A673 (cell line): ENCODE data around the gene COL4A2. TPM values are rescaled to one million over a fixed set of nuclear protein-coding genes. Genes with fewer than 3 reads are reported as not detected.

Experiments used
- BruUV-seq: library from RNA; stranded (reverse); fragments of 400-500 nt; replicated peaks from 2 replicates; lab custom pipeline; 2021; lab: Mats Ljungman, UMichigan
- CTCF ChIA-PET: fragments of 300-600 bp; sonication (Branson Sonifier 250); formaldehyde crosslinking; loops from one replicate; lab custom pipeline; 2022; ENCODE audit warnings: antibody characterized with exemption; lab: Charles Lee
- POLR2A ChIA-PET: fragments of 300-600 bp; sonication (Branson Sonifier 250); formaldehyde crosslinking; loops from one replicate; lab custom pipeline; 2022; ENCODE audit warnings: antibody characterized with exemption; ENCODE audit not compliant: low non-redundant PET; lab: Charles Lee
- DNase-seq: peaks from one replicate; pipeline ENCODE4 v3.0.0-alpha.2; 2015; ENCODE audit warnings: low spot score
- H3K27ac ChIP-seq: fragments of 200-600 bp; sonication (generic); 2 replicates; pipeline ENCODE4 v1.5.1; 2016; ENCODE audit warnings: mixed run types, low read depth, mild to moderate bottlenecking, mixed read lengths, antibody characterized with exemption, low read length; ENCODE audit not compliant: poor library complexity, severe bottlenecking
- H3K27me3 ChIP-seq: fragments of 200-600 bp; sonication (generic); replicated peaks from 2 replicates; pipeline ENCODE4 v1.6.1; 2017; ENCODE audit warnings: mixed run types, low read depth, mild to moderate bottlenecking, mixed read lengths, antibody characterized with exemption, low read length; ENCODE audit not compliant: insufficient read depth, poor library complexity
- H3K36me3 ChIP-seq: fragments of 200-600 bp; sonication (generic); 2 replicates; pipeline ENCODE4 v1.6.1; 2016; ENCODE audit warnings: mixed run types, mild to moderate bottlenecking, mixed read lengths, antibody characterized with exemption, low read length; ENCODE audit not compliant: insufficient read depth, poor library complexity, severe bottlenecking
- H3K4me1 ChIP-seq: fragments of 200-600 bp; sonication (generic); 2 replicates; pipeline ENCODE4 v1.6.1; 2017; ENCODE audit warnings: mixed run types, mild to moderate bottlenecking, mixed read lengths, antibody characterized with exemption, low read length; ENCODE audit not compliant: insufficient read depth, poor library complexity, severe bottlenecking
- H3K4me3 ChIP-seq: fragments of 200-600 bp; sonication (generic); 2 replicates; pipeline ENCODE4 v1.5.1; 2016; ENCODE audit warnings: low read depth, mixed run types, mild to moderate bottlenecking, mixed read lengths, low read length; ENCODE audit not compliant: poor library complexity, severe bottlenecking
- H3K9me3 ChIP-seq: fragments of 200-600 bp; sonication (generic); 2 replicates; pipeline ENCODE4 v1.6.1; 2016; ENCODE audit warnings: mixed run types, low read depth, mild to moderate bottlenecking, mixed read lengths, antibody characterized with exemption, low read length; ENCODE audit not compliant: poor library complexity, severe bottlenecking
- EZH2 ChIP-seq: fragments of 200-600 bp; sonication (generic); IDR thresholded peaks from 2 replicates; pipeline ENCODE4 v1.6.1; 2017; ENCODE audit warnings: borderline replicate concordance, low read depth, mild to moderate bottlenecking, mixed read lengths, antibody characterized with exemption, low read length; ENCODE audit not compliant: poor library complexity, severe bottlenecking
- intact Hi-C: fragments of 100-400 bp; cut with micrococcal nuclease; formaldehyde crosslinking; loops from one replicate; pipeline ENCODE4 v1.10.0; 2022; ENCODE audit not compliant: unreplicated experiment
- total RNA-seq: library from RNA; stranded (reverse); gene quantifications from 2 replicates; pipeline ENCODE4 v1.2.3, GENCODE V29; 2021
- TF ChIP-seq, protein P1 (sequence below): fragments of 300-800, 200-600 bp; sonication (generic); conservative IDR thresholded peaks from 2 replicates; pipeline ENCODE4 v1.5.1; 2017; ENCODE audit warnings: low read depth, mild to moderate bottlenecking, antibody characterized with exemption, low read length, moderate library complexity, mixed read lengths

The COL4A2 gene
- total RNA-seq, 1 experiment from 2014 or later: 184 TPM

DNA sequence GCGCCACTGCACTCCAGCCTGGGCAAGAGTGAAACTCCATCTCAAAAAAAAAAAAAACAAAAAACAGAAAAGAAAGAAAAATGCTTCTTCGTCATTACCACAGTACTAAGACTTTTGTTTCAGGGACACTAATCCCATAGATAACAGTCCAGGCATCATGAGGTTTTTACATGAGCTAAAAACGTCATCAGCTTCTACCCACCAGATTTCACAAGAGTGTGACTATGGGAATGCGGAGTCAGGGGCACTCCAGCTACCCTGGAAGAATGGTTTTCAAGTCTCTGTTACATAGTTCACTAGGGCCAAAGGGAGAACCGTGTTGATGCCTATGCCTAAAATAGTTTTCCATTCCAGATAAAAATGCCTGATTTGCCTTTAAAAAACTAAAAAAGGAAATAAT, 221.3 kb downstream of the COL4A2 start:
- Histone ChIP-seq H3K4me1 (no peaks in the 10 kb centered on the region), H3K27ac (no peak overlapping the region), H3K4me3 (no peak overlapping the region), H3K36me3 (no peaks in the 10 kb centered on the region), H3K9me3 (no peaks in the 10 kb centered on the region), H3K27me3 (no peaks in the 10 kb centered on the region)
- BruUV-seq: no TSS peak
- no peak for DNase-seq
- POLR2A ChIA-PET: no interaction called here
- CTCF ChIA-PET: no interaction called here
- TF ChIP-seq, protein P1, sequence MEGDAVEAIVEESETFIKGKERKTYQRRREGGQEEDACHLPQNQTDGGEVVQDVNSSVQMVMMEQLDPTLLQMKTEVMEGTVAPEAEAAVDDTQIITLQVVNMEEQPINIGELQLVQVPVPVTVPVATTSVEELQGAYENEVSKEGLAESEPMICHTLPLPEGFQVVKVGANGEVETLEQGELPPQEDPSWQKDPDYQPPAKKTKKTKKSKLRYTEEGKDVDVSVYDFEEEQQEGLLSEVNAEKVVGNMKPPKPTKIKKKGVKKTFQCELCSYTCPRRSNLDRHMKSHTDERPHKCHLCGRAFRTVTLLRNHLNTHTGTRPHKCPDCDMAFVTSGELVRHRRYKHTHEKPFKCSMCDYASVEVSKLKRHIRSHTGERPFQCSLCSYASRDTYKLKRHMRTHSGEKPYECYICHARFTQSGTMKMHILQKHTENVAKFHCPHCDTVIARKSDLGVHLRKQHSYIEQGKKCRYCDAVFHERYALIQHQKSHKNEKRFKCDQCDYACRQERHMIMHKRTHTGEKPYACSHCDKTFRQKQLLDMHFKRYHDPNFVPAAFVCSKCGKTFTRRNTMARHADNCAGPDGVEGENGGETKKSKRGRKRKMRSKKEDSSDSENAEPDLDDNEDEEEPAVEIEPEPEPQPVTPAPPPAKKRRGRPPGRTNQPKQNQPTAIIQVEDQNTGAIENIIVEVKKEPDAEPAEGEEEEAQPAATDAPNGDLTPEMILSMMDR: no peak
- no peak for TF ChIP-seq EZH2
- intact Hi-C loops: no loop called here

DNA sequence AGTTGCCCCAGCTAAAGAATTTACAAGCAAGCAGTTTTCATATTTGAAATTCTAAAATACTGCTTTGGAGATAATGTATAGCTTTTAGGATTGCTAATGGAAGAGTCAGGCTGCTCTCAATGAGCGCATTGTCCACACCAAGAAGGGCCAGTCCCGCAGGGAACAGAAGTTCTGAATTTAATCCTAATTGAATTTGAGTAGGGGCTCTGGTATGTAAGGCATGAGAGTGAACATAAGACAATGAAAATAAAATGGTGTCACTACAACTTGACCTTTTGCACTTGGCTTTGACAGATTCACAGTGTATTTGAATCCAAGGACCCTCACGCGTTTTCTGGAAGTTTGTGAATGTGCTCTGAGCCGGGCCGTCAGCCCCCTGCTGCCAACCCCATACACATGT, 221.8 kb downstream of the COL4A2 start:
- H3K36me3 ChIP-seq: no peaks in the 10 kb centered on the region
- POLR2A ChIA-PET: no interaction called here
- TF ChIP-seq, protein P1: no peak
- no peak for TF ChIP-seq EZH2
- H3K9me3 ChIP-seq: no peaks in the 10 kb centered on the region
- CTCF ChIA-PET: no interaction called here
- H3K27me3 ChIP-seq: no peaks in the 10 kb centered on the region
- no peak overlapping the region for H3K27ac ChIP-seq
- no peak overlapping the region for H3K4me3 ChIP-seq
- no TSS peak for BruUV-seq
- intact Hi-C loops: no loop called here
- no peaks in the 10 kb centered on the region for H3K4me1 ChIP-seq
- DNase-seq: no peak

GRCh38 chr13:110529522-110530311, 222.6 kb downstream of the COL4A2 start:
- intact Hi-C loops: no loop called here
- ChIA-PET CTCF (no interaction called here), POLR2A (no interaction called here)
- BruUV-seq: no TSS peak
- no peaks in the 10 kb centered on the region for H3K36me3 ChIP-seq
- no peak overlapping the region for H3K4me3 ChIP-seq
- no peaks in the 10 kb centered on the region for H3K27me3 ChIP-seq
- H3K27ac ChIP-seq: no peak overlapping the region
- no peaks in the 10 kb centered on the region for H3K9me3 ChIP-seq
- H3K4me1 ChIP-seq: no peaks in the 10 kb centered on the region
- DNase-seq: no peak
- TF ChIP-seq EZH2: no peak
- TF ChIP-seq, protein P1: no peak
